ENCODE measurements around the gene CER1.

DNA sequence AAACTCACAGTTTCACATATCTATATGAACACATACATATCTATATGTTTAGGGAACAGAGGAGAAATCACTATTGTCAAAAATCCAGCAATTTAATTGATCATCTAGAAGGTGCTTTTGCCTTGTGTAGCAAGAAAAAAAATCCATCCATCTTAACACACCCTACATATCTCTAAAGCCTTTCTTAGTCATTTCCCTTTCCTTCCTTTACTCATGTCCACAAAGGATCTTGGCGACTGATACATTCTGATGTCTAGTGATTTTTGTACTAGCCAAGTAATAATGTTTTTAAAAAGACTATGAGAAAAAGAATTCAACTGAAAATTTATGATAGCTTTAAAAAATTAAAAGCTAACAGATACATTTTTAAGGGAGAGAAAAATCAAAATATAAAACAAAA, 51.8 kb downstream of the CER1 start:
- TF ChIP-seq, protein P1, sequence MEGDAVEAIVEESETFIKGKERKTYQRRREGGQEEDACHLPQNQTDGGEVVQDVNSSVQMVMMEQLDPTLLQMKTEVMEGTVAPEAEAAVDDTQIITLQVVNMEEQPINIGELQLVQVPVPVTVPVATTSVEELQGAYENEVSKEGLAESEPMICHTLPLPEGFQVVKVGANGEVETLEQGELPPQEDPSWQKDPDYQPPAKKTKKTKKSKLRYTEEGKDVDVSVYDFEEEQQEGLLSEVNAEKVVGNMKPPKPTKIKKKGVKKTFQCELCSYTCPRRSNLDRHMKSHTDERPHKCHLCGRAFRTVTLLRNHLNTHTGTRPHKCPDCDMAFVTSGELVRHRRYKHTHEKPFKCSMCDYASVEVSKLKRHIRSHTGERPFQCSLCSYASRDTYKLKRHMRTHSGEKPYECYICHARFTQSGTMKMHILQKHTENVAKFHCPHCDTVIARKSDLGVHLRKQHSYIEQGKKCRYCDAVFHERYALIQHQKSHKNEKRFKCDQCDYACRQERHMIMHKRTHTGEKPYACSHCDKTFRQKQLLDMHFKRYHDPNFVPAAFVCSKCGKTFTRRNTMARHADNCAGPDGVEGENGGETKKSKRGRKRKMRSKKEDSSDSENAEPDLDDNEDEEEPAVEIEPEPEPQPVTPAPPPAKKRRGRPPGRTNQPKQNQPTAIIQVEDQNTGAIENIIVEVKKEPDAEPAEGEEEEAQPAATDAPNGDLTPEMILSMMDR (IDR thresholded peaks at IDR 0.05; ENCODE audit: low read depth, low read length), result no peak
- TF ChIP-seq POLR2A (IDR thresholded peaks at IDR 0.05; ENCODE audit: extremely low read depth, insufficient read length), result no peak
